Sciatic nerve (tissue), 1 donor: ENCODE data around the gene TTC3. TPM values are rescaled to one million over a fixed set of nuclear protein-coding genes. Genes with fewer than 3 reads are reported as not detected.

Source experiments
- total RNA-seq: library from RNA; stranded (reverse); fragmentation: NEBNext Ultra II Directional; extraction: Animal tissue kit (Norgen Biotek cat#: 25700); gene quantifications from one replicate; pipeline ENCODE4 v1.2.1, GENCODE V29; 2021
- donor health status: DM: no; HTN: no; CAD: no.

TTC3 gene
- total RNA-seq, 1 donor from 2014 or later: 146 TPM

Other genes starting within 250 kb of the TTC3 start
- gene HLCS, start 106.6 kb upstream of the TTC3 start, total RNA-seq: 15.0 TPM
- not detected for gene RIPPLY3, start 66.6 kb upstream of the TTC3 start, total RNA-seq
- gene PIGP, start 183 bp upstream of the TTC3 start, total RNA-seq: 34.5 TPM
- gene VPS26C, start 194.1 kb downstream of the TTC3 start, total RNA-seq: 48.8 TPM